PC-3 (cell line): Measurements from ENCODE around the gene PDE11A.

ENCODE experiments used
- EZH2 ChIP-seq: fragments of 300-600 bp; sonication (generic); IDR thresholded peaks from one replicate; pipeline ENCODE4 v1.6.1; 2017; ENCODE audit warnings: antibody characterized with exemption, mild to moderate bottlenecking, low read length; ENCODE audit not compliant: unreplicated experiment
- TF ChIP-seq, protein P1 (sequence below): fragments of 300-600 bp; sonication (generic); conservative IDR thresholded peaks from 2 replicates; pipeline ENCODE4 v1.5.1; 2017; ENCODE audit warnings: antibody characterized with exemption, low read depth, mild to moderate bottlenecking, low read length

GRCh38 chr2:177964892-177965291, 107.7 kb downstream of the PDE11A start:
- TF ChIP-seq, protein P1, sequence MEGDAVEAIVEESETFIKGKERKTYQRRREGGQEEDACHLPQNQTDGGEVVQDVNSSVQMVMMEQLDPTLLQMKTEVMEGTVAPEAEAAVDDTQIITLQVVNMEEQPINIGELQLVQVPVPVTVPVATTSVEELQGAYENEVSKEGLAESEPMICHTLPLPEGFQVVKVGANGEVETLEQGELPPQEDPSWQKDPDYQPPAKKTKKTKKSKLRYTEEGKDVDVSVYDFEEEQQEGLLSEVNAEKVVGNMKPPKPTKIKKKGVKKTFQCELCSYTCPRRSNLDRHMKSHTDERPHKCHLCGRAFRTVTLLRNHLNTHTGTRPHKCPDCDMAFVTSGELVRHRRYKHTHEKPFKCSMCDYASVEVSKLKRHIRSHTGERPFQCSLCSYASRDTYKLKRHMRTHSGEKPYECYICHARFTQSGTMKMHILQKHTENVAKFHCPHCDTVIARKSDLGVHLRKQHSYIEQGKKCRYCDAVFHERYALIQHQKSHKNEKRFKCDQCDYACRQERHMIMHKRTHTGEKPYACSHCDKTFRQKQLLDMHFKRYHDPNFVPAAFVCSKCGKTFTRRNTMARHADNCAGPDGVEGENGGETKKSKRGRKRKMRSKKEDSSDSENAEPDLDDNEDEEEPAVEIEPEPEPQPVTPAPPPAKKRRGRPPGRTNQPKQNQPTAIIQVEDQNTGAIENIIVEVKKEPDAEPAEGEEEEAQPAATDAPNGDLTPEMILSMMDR = no peak
- no peak for TF ChIP-seq EZH2
